SK-N-SH treated with all-trans-retinoic acid at 6 μM for 48 hours (cell line): ENCODE results near the gene DOCK11.

Experiments
- SNAI2 ChIP-seq: fragments of 250-450 bp; sonication (Bioruptor Pico); IDR thresholded peaks from 2 replicates; pipeline ENCODE4 v1.5.0; 2020; ENCODE audit warnings: mild to moderate bottlenecking, moderate library complexity
- ZNF70 ChIP-seq: fragments of 450-650 bp; formaldehyde crosslinking; IDR thresholded peaks from 2 replicates; pipeline ENCODE4 v1.5.0; 2020; ENCODE audit warnings: mild to moderate bottlenecking, moderate library complexity
- TF ChIP-seq, protein P1 (sequence below): fragments of 250-450 bp; sonication (Bioruptor Pico); IDR thresholded peaks from 2 replicates; pipeline ENCODE4 v1.5.1; 2021; ENCODE audit warnings: mild to moderate bottlenecking, moderate library complexity

GRCh38 chrX:118530219-118530911 lies 34.8 kb downstream of the DOCK11 start:
- TF ChIP-seq SNAI2 (CRISPR knock-in tag): no peak
- TF ChIP-seq, protein P1, sequence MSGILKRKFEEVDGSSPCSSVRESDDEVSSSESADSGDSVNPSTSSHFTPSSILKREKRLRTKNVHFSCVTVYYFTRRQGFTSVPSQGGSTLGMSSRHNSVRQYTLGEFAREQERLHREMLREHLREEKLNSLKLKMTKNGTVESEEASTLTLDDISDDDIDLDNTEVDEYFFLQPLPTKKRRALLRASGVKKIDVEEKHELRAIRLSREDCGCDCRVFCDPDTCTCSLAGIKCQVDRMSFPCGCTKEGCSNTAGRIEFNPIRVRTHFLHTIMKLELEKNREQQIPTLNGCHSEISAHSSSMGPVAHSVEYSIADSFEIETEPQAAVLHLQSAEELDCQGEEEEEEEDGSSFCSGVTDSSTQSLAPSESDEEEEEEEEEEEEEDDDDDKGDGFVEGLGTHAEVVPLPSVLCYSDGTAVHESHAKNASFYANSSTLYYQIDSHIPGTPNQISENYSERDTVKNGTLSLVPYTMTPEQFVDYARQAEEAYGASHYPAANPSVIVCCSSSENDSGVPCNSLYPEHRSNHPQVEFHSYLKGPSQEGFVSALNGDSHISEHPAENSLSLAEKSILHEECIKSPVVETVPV: no peak
- no peak for TF ChIP-seq ZNF70 (CRISPR knock-in tag)
